ENCODE data around the gene AFMID. TPM values are rescaled to one million over a fixed set of nuclear protein-coding genes. Genes with fewer than 3 reads are reported as not detected.

AFMID gene
- total and polyA plus RNA-seq, 9 of the 15 experiments (the other 6 are each of a cell fraction or from before 2014, with no cell fraction given), result 62.1 to 188 (median 74.4) TPM

GRCh38 chr17:78137392-78138203 lies 49.6 kb upstream of the AFMID start (continued):
- TF ChIP-seq CREB3L1 (IDR thresholded peaks at IDR 0.05; ENCODE audit: borderline replicate concordance, low read depth) (peak; percentile 45; the same call in 1 of the 2 replicates), CTCFL (IDR thresholded peaks at IDR 0.05; ENCODE audit: borderline replicate concordance, insufficient read depth, low read depth, low read length, poor library complexity, severe bottlenecking) (peak; percentile 93), SRSF1 (IDR thresholded peaks at IDR 0.05; ENCODE audit: low read depth, low read length) (no peak), ATF1 (CRISPR knock-in tag; IDR thresholded peaks at IDR 0.05) (no peak), ATF1 (tag; IDR thresholded peaks at IDR 0.05) (peak; percentile 53; the same call in 1 of the 2 replicates), E2F8 (IDR thresholded peaks at IDR 0.05; ENCODE audit: low read depth, partially characterized antibody) (peak; percentile 25), GABPA (tag; conservative IDR thresholded peaks at IDR 0.05; ENCODE audit: low read depth) (0 out of 2 replicates have a peak, but pooled peaks have one; percentile 22), SMAD4 (CRISPR knock-in tag; conservative IDR thresholded peaks at IDR 0.05) (peak; percentile 69), MECOM (CRISPR knock-in tag; IDR thresholded peaks at IDR 0.05) (0 out of 2 replicates have a peak, but pooled peaks have one; percentile 37), BCOR (IDR thresholded peaks at IDR 0.05) (0 out of 2 replicates have a peak, but pooled peaks have one; percentile 6), CREB1 (IDR thresholded peaks at IDR 0.05) (no peak), CREB1 (CRISPR knock-in tag; IDR thresholded peaks at IDR 0.05) (peak; percentile 52; the same call in 1 of the 2 replicates), ZNF740 (CRISPR knock-in tag; IDR thresholded peaks at IDR 0.05) (peak; percentile 79), ZNF740 (tag; IDR thresholded peaks at IDR 0.05) (0 out of 4 replicates have a peak, but pooled peaks of 1 of the 2 experiments have one; percentile 36), PYGO2 (tag; IDR thresholded peaks at IDR 0.05) (no peak), TBP (optimal IDR thresholded peaks at IDR 0.05; ENCODE audit: low read depth, low read length) (peak; percentile 25), ILK (tag; IDR thresholded peaks at IDR 0.05; ENCODE audit: borderline replicate concordance, low read depth) (no peak), TAF15 (IDR thresholded peaks at IDR 0.05; ENCODE audit: low read depth, low read length) (no peak), ZNF707 (CRISPR knock-in tag; conservative IDR thresholded peaks at IDR 0.05) (no peak), HMGN3 (IDR thresholded peaks at IDR 0.05; ENCODE audit: borderline replicate concordance, extremely low read depth, insufficient read length, low read depth, low read length) (peak; percentile 22)
